GM18517 (cell line): ENCODE data around the gene SCN7A.
A peak's percentile ranks its signal among the peaks of the same experiment; 100 is the strongest.

Experiments
- ATAC-seq: cut with Tn5 transposase; IDR thresholded peaks from one replicate; pipeline ENCODE4 v1.9.1; 2021; ENCODE audit warnings: mild to moderate bottlenecking, moderate library complexity; ENCODE audit not compliant: unreplicated experiment

SCN7A gene

GRCh38 chr2:166494140-166494624, at the start of gene SCN7A:
SCN7A (minus strand) TSS chr2:166494249; CDS start chr2:166477696, 16,553 bp downstream.
- no peak for ATAC-seq

- peak; percentile 97 for ATAC-seq
Measured at GRCh38 chr2:166539340-166540162, 45.5 kb upstream of the SCN7A start.

- no peak for ATAC-seq
Measured at GRCh38 chr2:166536111-166536510, 42.1 kb upstream of the SCN7A start.

- ATAC-seq: no peak
Measured at GRCh38 chr2:166521155-166521554, 27.1 kb upstream of the SCN7A start.

- ATAC-seq: no peak
Measured at GRCh38 chr2:166520604-166521003, 26.6 kb upstream of the SCN7A start.

GRCh38 chr2:166519391-166519962, 25.4 kb upstream of the SCN7A start:
- no peak for ATAC-seq

GRCh38 chr2:166518634-166519390, 24.8 kb upstream of the SCN7A start:
- no peak for ATAC-seq

- ATAC-seq: no peak
Measured at GRCh38 chr2:166517533-166518061, 23.5 kb upstream of the SCN7A start.

GRCh38 chr2:166516712-166517303, 22.8 kb upstream of the SCN7A start:
- ATAC-seq: no peak

- ATAC-seq: no peak
Measured at GRCh38 chr2:166513952-166514351, 19.9 kb upstream of the SCN7A start.

GRCh38 chr2:166499281-166499680, 5.2 kb upstream of the SCN7A start:
- no peak for ATAC-seq

- no peak for ATAC-seq
Measured at GRCh38 chr2:166491461-166491860, 2.6 kb downstream of the SCN7A start.

- no peak for ATAC-seq
Measured at GRCh38 chr2:166487171-166487570, 6.9 kb downstream of the SCN7A start.

- ATAC-seq: no peak
Measured at GRCh38 chr2:166485558-166486178, 8.4 kb downstream of the SCN7A start.

GRCh38 chr2:166472332-166472731, 21.7 kb downstream of the SCN7A start:
- ATAC-seq: no peak

GRCh38 chr2:166468124-166469024, 25.7 kb downstream of the SCN7A start:
- no peak for ATAC-seq

- ATAC-seq: no peak
Measured at GRCh38 chr2:166464187-166464586, 29.9 kb downstream of the SCN7A start.

- ATAC-seq: no peak
Measured at GRCh38 chr2:166463640-166464039, 30.4 kb downstream of the SCN7A start.

- ATAC-seq: no peak
Measured at GRCh38 chr2:166458674-166459073, 35.4 kb downstream of the SCN7A start.
